Coronary artery (tissue), 2 donors: ENCODE measurements around the gene UPF2.

Source experiments
- DNase-seq: peaks from one replicate; pipeline ENCODE4 v3.0.0-alpha.2; 2017; ENCODE audit warnings: low spot score
- H3K27ac ChIP-seq, 2 donors: fragments of 200-600 bp; sonication (generic); one replicate each; pipeline ENCODE4 v1.5.1; 2016 to 2019
- H3K4me3 ChIP-seq: fragments of 200-600 bp; sonication (generic); 2 replicates; pipeline ENCODE4 v1.5.1; 2016; ENCODE audit warnings: mild to moderate bottlenecking, moderate library complexity
- CTCF ChIP-seq: fragments of 200-600 bp; sonication (generic); IDR thresholded peaks from one replicate; pipeline ENCODE4 v1.5.1; 2019; ENCODE audit warnings: antibody characterized with exemption

UPF2 gene

GRCh38 chr10:11908536-11908935, 134.1 kb downstream of the UPF2 start:
- Histone ChIP-seq H3K27ac (no peak overlapping the region), H3K4me3 (no peak overlapping the region)
- TF ChIP-seq CTCF: no peak
- no peak for DNase-seq

GRCh38 chr10:11907914-11908313, 134.7 kb downstream of the UPF2 start:
- DNase-seq: no peak
- no peak overlapping the region for H3K27ac ChIP-seq
- no peak overlapping the region for H3K4me3 ChIP-seq
- no peak for TF ChIP-seq CTCF

- Histone ChIP-seq H3K4me3 (no peak overlapping the region), H3K27ac (no peak overlapping the region)
- no peak for DNase-seq
- TF ChIP-seq CTCF: no peak
Measured at GRCh38 chr10:11906714-11907113, 135.9 kb downstream of the UPF2 start.

GRCh38 chr10:11902646-11903045, 140.0 kb downstream of the UPF2 start:
- DNase-seq: no peak
- Histone ChIP-seq H3K27ac (no peak overlapping the region), H3K4me3 (no peak overlapping the region)
- TF ChIP-seq CTCF: no peak

GRCh38 chr10:11901833-11902475, 140.7 kb downstream of the UPF2 start:
- no peak for DNase-seq
- H3K4me3 ChIP-seq: peak overlapping the region; percentile 17

GRCh38 chr10:11901454-11901832, 141.2 kb downstream of the UPF2 start:
- no peak overlapping the region for H3K27ac ChIP-seq
- no peak for DNase-seq
- H3K4me3 ChIP-seq: peak overlapping the region; percentile 17
- no peak for TF ChIP-seq CTCF

More at GRCh38 chr10:11901833-11902475, 140.7 kb downstream of the UPF2 start:
- no peak overlapping the region for H3K27ac ChIP-seq
- no peak for TF ChIP-seq CTCF

- TF ChIP-seq CTCF: no peak
- Histone ChIP-seq H3K27ac (no peak overlapping the region), H3K4me3 (no peak overlapping the region)
- no peak for DNase-seq
Measured at GRCh38 chr10:11901036-11901301, 141.6 kb downstream of the UPF2 start.
